HFF-Myc (cell line): ENCODE results near the gene TRPV5.
A peak's percentile ranks its signal among the peaks of the same experiment; 100 is the strongest.

Experiments used
- DNase-seq: peaks from one replicate; pipeline ENCODE4 v3.0.0-alpha.2; 2011; ENCODE audit warnings: low read depth; ENCODE audit errors: extremely low read depth
- H3K4me3 ChIP-seq: replicated peaks from 2 replicates; pipeline ENCODE4 v1.5.1; 2011; ENCODE audit warnings: low read depth, mild to moderate bottlenecking, control low read depth, low read length
- TF ChIP-seq, protein P1 (sequence below): IDR thresholded peaks from 2 replicates; pipeline ENCODE4 v1.5.1; 2012; ENCODE audit warnings: mild to moderate bottlenecking, low read depth, low read length, control low read depth; ENCODE audit errors: missing control alignments

Gene TRPV5

DNA sequence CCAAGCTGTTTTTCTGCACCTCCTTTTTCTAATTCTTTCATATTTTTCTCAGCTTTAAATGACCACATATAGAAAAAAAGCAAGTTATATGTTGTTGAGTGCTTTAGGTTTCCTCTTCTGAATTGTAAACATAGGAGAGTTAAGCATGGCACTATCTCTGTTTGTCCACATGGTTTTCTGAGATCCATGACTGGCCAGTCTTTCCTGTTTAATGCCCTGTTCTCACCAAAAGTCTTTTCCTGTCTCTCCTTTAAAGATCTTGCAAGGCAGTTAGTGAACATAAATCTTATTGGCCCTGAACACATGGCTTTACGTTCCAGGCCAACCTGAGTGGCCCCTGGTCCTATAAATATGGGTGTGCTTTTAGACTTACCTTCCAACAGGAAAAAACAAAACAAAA is 19.4 kb downstream of the TRPV5 start:
- H3K4me3 ChIP-seq, result no peak overlapping the region
- TF ChIP-seq, protein P1, sequence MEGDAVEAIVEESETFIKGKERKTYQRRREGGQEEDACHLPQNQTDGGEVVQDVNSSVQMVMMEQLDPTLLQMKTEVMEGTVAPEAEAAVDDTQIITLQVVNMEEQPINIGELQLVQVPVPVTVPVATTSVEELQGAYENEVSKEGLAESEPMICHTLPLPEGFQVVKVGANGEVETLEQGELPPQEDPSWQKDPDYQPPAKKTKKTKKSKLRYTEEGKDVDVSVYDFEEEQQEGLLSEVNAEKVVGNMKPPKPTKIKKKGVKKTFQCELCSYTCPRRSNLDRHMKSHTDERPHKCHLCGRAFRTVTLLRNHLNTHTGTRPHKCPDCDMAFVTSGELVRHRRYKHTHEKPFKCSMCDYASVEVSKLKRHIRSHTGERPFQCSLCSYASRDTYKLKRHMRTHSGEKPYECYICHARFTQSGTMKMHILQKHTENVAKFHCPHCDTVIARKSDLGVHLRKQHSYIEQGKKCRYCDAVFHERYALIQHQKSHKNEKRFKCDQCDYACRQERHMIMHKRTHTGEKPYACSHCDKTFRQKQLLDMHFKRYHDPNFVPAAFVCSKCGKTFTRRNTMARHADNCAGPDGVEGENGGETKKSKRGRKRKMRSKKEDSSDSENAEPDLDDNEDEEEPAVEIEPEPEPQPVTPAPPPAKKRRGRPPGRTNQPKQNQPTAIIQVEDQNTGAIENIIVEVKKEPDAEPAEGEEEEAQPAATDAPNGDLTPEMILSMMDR, result no peak
- no peak for DNase-seq

DNA sequence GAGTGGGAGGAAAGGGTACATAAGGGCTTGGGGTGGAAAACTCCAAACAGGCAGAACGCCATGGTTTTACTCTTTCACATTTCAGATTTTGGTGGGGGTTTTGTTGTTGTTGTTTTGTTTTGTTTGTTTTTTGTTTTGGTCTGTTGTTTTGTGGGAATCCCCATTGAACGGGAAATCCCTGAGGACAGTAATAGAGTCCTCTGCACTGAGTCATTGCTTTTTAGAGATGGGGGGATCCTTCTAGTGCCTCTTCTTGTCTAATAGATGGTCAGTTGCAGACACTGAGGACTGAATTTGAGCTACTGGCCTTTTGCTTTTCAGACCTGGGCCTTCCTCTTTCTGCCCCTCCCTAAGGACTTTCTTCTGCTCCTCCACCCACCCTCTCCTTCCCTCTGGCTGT is 20.0 kb downstream of the TRPV5 start:
- DNase-seq, result no peak
- TF ChIP-seq, protein P1, result no peak
- H3K4me3 ChIP-seq, result no peak overlapping the region

DNA sequence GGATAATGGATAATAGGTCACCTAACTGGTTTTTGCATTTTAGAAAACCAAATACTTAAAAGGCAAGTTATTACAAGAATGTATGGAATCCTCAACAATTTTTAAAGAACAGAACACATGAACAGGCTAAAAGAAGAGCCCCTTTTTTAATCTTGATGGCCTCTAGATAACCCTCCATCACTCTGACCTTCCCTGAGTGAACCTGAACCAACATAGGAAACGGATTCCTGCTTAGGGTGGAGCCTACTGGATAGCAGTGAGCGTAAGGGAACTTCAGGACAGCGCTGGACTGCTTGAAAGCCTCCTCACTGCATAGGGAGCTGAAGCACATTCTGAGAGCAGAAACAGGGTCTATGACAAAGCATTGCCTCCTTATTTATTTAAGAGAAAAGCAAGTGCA is 20.5 kb downstream of the TRPV5 start:
- no peak overlapping the region for H3K4me3 ChIP-seq
- DNase-seq, result no peak
- TF ChIP-seq, protein P1, result no peak

DNA sequence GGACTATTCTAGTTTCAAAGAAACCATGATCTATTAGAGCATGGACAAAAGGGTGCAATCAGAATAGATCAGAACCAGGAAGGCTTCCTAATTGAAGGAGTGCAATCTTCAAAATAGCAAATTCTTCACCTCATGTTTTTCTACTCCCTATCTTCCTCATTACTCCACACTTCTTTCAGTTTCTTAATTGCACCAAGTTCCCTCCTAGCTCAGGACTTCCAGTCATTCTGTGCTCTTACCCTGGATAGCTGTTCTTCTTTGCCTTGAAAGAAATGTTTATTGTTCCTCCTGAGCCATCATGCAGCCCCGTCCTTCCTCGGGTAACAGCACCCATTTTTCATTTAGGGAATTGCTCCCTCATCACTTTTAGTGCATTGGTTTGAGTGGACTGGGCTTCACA is 23.1 kb downstream of the TRPV5 start:
- TF ChIP-seq, protein P1, result no peak
- no peak overlapping the region for H3K4me3 ChIP-seq
- no peak for DNase-seq

DNA sequence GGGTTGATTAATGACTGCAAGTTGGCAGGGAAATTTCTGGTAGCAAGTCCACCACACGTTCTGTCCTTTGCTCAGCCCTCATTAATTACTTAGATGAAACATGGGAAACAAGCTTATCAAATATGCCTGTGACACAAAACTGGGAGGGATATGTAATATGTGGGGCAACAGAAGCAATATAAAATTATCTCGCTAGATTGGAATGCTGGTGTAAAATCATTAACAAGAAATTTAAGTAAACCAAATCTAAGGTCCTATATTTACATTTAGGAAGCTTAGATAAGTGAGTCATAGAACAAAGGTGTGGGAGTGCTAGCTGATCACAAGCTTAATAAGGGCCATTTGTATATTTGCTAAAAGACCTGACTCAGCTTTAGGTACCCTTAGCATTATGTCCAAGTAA is 23.5 kb downstream of the TRPV5 start:
- no peak overlapping the region for H3K4me3 ChIP-seq
- TF ChIP-seq, protein P1, result no peak
- no peak for DNase-seq

DNA sequence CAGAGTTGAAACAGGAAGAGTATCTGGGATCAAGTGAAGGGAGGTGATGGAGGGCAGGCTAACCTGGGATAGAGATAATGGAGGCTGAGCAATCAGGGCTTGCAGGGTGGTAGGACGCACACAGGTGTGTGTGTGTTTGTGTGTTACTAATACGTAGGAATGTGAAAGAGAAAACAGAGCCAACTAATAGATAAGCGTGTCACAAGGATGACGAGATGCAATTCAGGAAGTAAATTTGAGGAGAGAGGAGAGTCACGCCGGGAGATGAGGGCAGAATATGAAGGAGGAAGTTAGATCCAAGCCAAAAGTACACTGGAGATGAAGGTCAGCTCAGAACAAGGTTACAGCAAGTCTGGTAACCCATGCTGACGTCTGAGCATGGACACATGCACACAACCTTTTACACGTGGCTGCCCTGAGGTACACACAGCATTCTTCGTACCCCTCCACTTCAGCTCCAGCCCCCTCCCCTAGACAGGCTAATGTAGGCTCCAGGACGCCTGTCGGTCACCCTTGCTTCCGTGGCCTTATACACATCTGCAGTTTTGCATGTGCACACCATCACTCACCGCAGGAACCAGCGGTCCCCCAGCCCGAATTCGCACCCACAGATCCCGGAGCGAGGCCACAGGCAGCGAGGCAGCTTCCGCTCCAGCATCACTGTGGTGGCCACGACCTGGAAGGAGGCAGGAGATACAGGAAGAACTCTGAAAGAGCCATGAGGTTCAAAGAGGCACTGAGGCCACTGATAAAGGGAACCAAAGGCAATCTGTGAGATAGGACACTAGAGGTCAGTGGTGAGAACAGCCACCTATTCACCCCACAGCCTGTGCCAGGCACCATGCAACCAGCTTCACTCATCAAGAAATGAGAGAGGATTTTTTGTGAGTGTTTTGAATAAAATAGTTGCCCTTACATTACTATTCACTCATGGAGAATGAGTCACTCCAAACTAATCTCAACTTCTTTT is 24.3 kb downstream of the TRPV5 start:
- TF ChIP-seq, protein P1, result peak; percentile 14
- no peak for DNase-seq
- no peak overlapping the region for H3K4me3 ChIP-seq

DNA sequence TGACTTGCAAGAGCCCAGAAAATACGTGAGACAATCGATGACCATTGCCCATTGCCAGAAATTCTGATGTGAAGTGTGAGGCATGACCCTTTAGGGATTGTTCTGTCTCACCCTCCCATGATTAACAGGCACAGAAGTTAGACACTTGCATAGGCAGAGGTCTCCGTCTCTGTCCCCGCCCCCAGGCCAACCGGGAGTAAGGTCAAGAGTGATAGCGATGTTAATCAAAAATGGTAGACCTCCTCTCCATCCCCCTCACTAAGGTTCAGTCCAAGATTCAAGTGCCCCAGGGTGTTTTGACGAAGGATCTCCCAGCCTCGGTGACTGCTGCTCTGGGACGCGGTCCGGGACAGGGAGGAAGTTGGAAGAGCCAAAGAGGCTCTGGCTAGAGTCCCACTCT is 25.3 kb downstream of the TRPV5 start:
- no peak for DNase-seq
- TF ChIP-seq, protein P1, result no peak
- no peak overlapping the region for H3K4me3 ChIP-seq
